Endothelial cell of umbilical vein (primary cell): ENCODE measurements around the gene KDM3B. TPM values are rescaled to one million over a fixed set of nuclear protein-coding genes. Genes with fewer than 3 reads are reported as not detected.

Experiments used
- BruUV-seq: library from RNA; stranded (reverse); fragments of 400-500 nt; replicated peaks from 2 replicates; lab custom pipeline; 2021; lab: Mats Ljungman, UMichigan
- CTCF ChIA-PET: fragments of 300-600, 350-600 bp; sonication (Branson Sonifier 250); formaldehyde crosslinking; loops from one replicate; lab custom pipeline; 2021; ENCODE audit warnings: antibody characterized with exemption, inconsistent platforms; lab: Charles Lee
- POLR2A ChIA-PET: fragments of 300-600, 350-600 bp; sonication (Branson Sonifier 250); formaldehyde crosslinking; loops from one replicate; lab custom pipeline; 2021; ENCODE audit warnings: antibody characterized with exemption, inconsistent platforms; lab: Charles Lee
- DNase-seq: peaks from one replicate; pipeline ENCODE4 v3.0.0-alpha.2; 2011; ENCODE audit warnings: low read depth, low spot score
- FAIRE-seq: peaks from 2 replicates; lab custom pipeline; 2011; peaks lifted over from hg19 to GRCh38; lab: Jason Lieb, UNC
- H2AFZ ChIP-seq: 2 replicates; pipeline ENCODE4 v1.6.0; 2012; ENCODE audit warnings: low read depth, low read length, control low read depth, inconsistent platforms
- H3K27ac ChIP-seq: 2 replicates; pipeline ENCODE4 v1.5.1; 2011; ENCODE audit warnings: low read depth, mild to moderate bottlenecking, control low read depth, low read length, moderate library complexity; ENCODE audit not compliant: insufficient read depth
- H3K27me3 ChIP-seq, 2 experiments: 2 replicates each; pipeline versions ENCODE4 v1.6.0 to v1.6.1; 2011; ENCODE audit warnings: low read length in 2 of 2, mixed read lengths in 1 of 2; ENCODE audit not compliant: control insufficient read depth in 2 of 2, insufficient read depth in 2 of 2
- H3K36me3 ChIP-seq, 2 experiments: 2 replicates in 1 of 2; 3 replicates in 1 of 2; pipeline ENCODE4 v1.5.1; 2011; ENCODE audit warnings: low read length in 2 of 2, mild to moderate bottlenecking in 1 of 2, moderate library complexity in 1 of 2; ENCODE audit not compliant: control insufficient read depth in 2 of 2, insufficient read depth in 2 of 2; ENCODE audit errors: extremely low read depth in 1 of 2
- H3K4me1 ChIP-seq: 3 replicates; pipeline ENCODE4 v1.5.1; 2011; ENCODE audit warnings: mild to moderate bottlenecking, low read length; ENCODE audit not compliant: control insufficient read depth, insufficient read depth; ENCODE audit errors: extremely low read depth
- H3K4me2 ChIP-seq: 2 replicates; pipeline ENCODE4 v1.6.1; 2011; ENCODE audit warnings: low read length, control low read depth, mixed read lengths; ENCODE audit not compliant: insufficient read depth
- H3K4me3 ChIP-seq, 3 experiments: fragments of 200-600 bp in 1 of 3; sonication (generic), shearing (Covaris generic) in 1 of 3; replicated peaks in 1 of 3; 2 replicates each; pipeline ENCODE4 v1.5.1; 2011 to 2016; ENCODE audit warnings: control low read depth in 3 of 3, low read length in 3 of 3, mild to moderate bottlenecking in 2 of 3, inconsistent platforms in 1 of 3, low read depth in 1 of 3, moderate library complexity in 1 of 3; ENCODE audit not compliant: insufficient read depth in 1 of 3
- H3K79me2 ChIP-seq: 2 replicates; pipeline ENCODE4 v1.6.0; 2012; ENCODE audit warnings: low read length, inconsistent platforms; ENCODE audit not compliant: control insufficient read depth, insufficient read depth
- H3K9ac ChIP-seq: replicated peaks from 2 replicates; pipeline ENCODE3; 2011; ENCODE audit warnings: low read length, control low read depth; ENCODE audit not compliant: insufficient read depth; ENCODE audit errors: extremely low read depth
- H3K9me1 ChIP-seq: replicated peaks from 3 replicates; pipeline ENCODE4 v1.6.0; 2011; ENCODE audit warnings: mild to moderate bottlenecking, low read length; ENCODE audit not compliant: control insufficient read depth, insufficient read depth; ENCODE audit errors: extremely low read depth
- H3K9me3 ChIP-seq: replicated peaks from 2 replicates; pipeline ENCODE4 v1.5.1; 2012; ENCODE audit warnings: low read length, inconsistent platforms; ENCODE audit not compliant: control insufficient read depth, insufficient read depth
- H4K20me1 ChIP-seq: replicated peaks from 2 replicates; pipeline ENCODE3; 2011; ENCODE audit warnings: mild to moderate bottlenecking, low read length; ENCODE audit not compliant: control insufficient read depth, insufficient read depth; ENCODE audit errors: extremely low read depth
- CTCF ChIP-seq, 2 donors: IDR thresholded peaks; 1 replicate in 1 of 2; 2 replicates in 1 of 2; pipeline ENCODE4 v1.5.1; 2011; ENCODE audit warnings: low read length in 2 of 2, mild to moderate bottlenecking in 2 of 2, moderate library complexity in 2 of 2, control low read depth in 1 of 2, inconsistent platforms in 1 of 2, low read depth in 1 of 2; ENCODE audit not compliant: insufficient read depth in 1 of 2; ENCODE audit errors: extremely low read depth in 1 of 2
- EZH2 ChIP-seq: IDR thresholded peaks from 2 replicates; pipeline ENCODE4 v1.6.1; 2012; ENCODE audit warnings: borderline replicate concordance, low read depth, mild to moderate bottlenecking, moderate library complexity, low read length, inconsistent platforms; ENCODE audit not compliant: severe bottlenecking
- POLR2A ChIP-seq: IDR thresholded peaks from 2 replicates; pipeline ENCODE4 v1.6.1; 2012; ENCODE audit warnings: low read depth, mild to moderate bottlenecking, control low read depth, low read length
- POLR2AphosphoS5 ChIP-seq: IDR thresholded peaks from 2 replicates; pipeline ENCODE4 v1.6.1; 2012; ENCODE audit warnings: low read depth, mild to moderate bottlenecking, control low read depth, low read length, moderate library complexity; ENCODE audit not compliant: insufficient read depth
- dilution Hi-C: fragments of 300-500 bp; cut with MboI; formaldehyde crosslinking; loops from one replicate; pipeline ENCODE4 v1.15.0; 2019; ENCODE audit warnings: low sequenced_read_pairs; ENCODE audit not compliant: extremely low pct_ligation_motif_present
- intact Hi-C: fragments of 100-400 bp; cut with micrococcal nuclease; formaldehyde crosslinking; loops from one replicate; pipeline ENCODE4 v1.10.0; 2022
- polyA plus RNA-seq, 4 experiments: library from polyadenylated mRNA; depleted of rRNA in 3 of 4; stranded (reverse) in 3 of 4; unstranded in 1 of 4; fragments of >200 nt; gene quantifications; 2 replicates each; pipeline versions ENCODE4 v1.2.1 to v1.2.3, GENCODE V29; 2011 to 2012; ENCODE audit warnings: missing spikeins in 1 of 4
- total RNA-seq: library from RNA; stranded (reverse); gene quantifications from 2 replicates; pipeline ENCODE4 v1.2.3, GENCODE V29; 2021

Gene KDM3B
- total and polyA plus RNA-seq, 2 donors (not counting 3 experiments of a cell fraction or from before 2014, with no cell fraction given) = 19.0 to 55.7 TPM

- BruUV-seq = no TSS peak
- dilution Hi-C loops = no loop called here
- DNase-seq (peak; percentile 75), FAIRE-seq (peak; percentile 86)
- Histone ChIP-seq H3K9ac (peak overlapping the region; percentile 87), H3K9me3 (no peaks in the 10 kb centered on the region), H3K27ac (peak overlapping the region; percentile 65), H4K20me1 (no peaks in the 10 kb centered on the region), H2AFZ (peak overlapping the region; percentile 87), H3K9me1 (no peaks in the 10 kb centered on the region), H3K4me3 (peak overlapping the region; percentile 58 to 95 (median 78)), H3K4me2 (peak overlapping the region; percentile 93), H3K27me3 (no peaks in the 10 kb centered on the region), H3K79me2 (peaks cover 47% of the 10 kb centered on the region), H3K36me3 (peaks cover 0 to 11% of the 10 kb centered on the region in 2 experiments), H3K4me1 (peaks cover 14% of the 10 kb centered on the region)
- ChIA-PET CTCF (interaction anchor here (0.6 to 5.7 kb wide), 33 partner anchors 9 to 493 kb away, joined by 3 to 71 read pairs (median 4); partner anchors contain the start of genes CDC23, CDC25C, ETF1 and FAM53C), POLR2A (interaction anchor here (0.5 to 4.4 kb wide), 6 partner anchors 14 to 714 kb away, joined by 3 to 58 read pairs (median 4); partner anchors contain the start of genes CDC25C and FAM53C)
- intact Hi-C loops = loop anchor here (1.0 to 5.0 kb wide), 5 partner anchors 15 to 679 kb away; partner anchors contain the start of gene FAM53C
- TF ChIP-seq POLR2AphosphoS5 = peak; percentile 61
- no peak for TF ChIP-seq EZH2
- peak; percentile 9 to 15 for TF ChIP-seq CTCF (IDR thresholded peaks at IDR 0.05; ENCODE audit: extremely low read depth in 1 of 2, insufficient read depth in 1 of 2, low read depth in 1 of 2, low read length in 2 of 2)
- TF ChIP-seq POLR2A = peak; percentile 46
Observed at GRCh38 chr5:138352722-138353559, 456 bp downstream of the KDM3B start.
